ENCODE results near the gene TRPM8.
"Not testable (repeated sequence)": the region's sequence is repeated elsewhere in the genome, so short reads cannot be mapped to it uniquely, and the experiment has no call there.

TRPM8 gene

DNA sequence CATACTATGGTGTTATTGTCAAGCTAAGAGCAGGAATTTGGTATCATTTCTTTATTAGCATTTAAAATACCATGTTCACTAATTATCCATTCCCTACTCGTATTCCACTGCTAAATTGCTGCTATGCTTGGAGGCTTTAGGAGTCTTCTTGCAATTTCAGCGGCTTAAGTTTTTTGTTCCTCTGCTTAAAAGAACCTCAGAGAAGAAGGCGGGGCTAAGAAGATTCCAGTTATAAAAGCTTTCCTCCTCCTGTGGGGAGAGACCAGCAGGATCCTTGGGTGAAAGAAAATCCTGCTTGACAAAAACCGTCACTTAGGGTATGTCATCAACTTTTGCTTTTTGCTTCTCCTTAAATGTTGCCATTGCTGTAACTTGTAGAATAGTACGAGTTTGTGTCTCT, at the start of gene TRPM8:
TRPM8 (plus strand) TSS at position 258 of the 400 bp plus-strand sequence. CDS start 9,165 bp downstream, outside the sequence.
- no peak for DNase-seq

DNA sequence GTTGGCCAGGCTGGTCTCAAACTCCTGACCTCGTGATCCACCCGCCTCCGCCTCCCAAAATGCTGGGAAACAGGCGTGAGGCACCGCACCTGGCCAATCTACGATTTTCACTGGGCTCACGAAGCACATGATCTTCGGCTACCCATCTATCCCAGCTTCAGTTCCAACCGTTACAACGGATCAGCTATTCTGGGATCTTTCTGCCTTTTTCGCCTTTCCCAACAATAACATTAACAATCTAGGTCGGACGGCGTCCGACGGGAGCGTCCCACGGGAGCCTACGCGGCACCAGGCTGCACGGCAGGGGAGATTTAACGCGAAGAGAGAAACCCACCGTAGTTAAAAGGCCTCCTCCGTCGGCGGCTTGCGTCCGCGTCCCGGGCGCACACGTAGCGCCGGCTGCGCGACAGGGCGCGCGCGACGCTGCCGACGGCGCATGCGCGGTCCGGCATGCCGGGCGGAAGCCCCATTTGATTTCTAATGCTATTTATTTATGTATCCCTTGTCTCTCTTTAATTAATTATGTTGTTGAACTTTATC, 49.1 kb upstream of the TRPM8 start, which contains the start of gene MSL3B:
MSL3B (minus strand) TSS at position 394 of the 540 bp plus-strand sequence.
- DNase-seq: peak; percentile 46

DNA sequence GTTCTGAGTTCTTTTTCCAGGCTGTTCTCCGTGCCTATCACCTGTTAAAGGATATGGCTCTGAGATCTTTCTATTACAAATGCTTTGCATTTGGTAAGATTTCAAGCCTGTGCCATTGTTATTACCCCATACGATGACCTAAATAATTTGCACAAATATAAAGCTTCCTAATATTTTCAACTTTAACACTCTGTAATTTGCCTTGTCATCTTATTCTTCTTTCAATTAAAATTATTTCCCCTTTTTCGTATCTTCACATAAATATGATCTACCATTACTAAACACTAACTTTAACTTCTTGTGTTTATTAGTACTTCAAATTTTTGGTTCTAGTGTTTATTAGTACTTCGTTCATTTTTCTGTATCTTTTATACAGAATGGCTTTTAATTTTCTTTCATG, 45.7 kb upstream of the TRPM8 start:
- no peak for DNase-seq

DNA sequence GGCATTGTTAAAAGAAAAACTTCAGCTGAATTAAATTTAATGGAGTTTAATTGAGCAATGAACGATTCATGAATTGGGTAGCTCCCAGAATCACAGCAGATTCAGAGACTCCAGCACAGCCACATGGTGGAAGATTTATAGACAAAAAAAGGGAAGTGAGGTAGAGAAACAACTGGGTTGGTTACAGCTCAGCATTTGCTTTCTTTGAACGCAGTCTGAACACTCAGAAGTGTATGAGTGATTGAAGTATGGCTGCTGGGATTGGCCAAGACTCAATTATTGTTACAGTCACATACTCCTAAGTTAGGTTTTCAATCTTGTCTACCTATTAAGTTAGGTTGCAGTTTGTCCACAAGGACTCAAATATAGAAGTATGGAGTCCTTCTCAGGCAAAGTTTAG, 45.0 kb upstream of the TRPM8 start:
- not testable (repeated sequence) for DNase-seq

DNA sequence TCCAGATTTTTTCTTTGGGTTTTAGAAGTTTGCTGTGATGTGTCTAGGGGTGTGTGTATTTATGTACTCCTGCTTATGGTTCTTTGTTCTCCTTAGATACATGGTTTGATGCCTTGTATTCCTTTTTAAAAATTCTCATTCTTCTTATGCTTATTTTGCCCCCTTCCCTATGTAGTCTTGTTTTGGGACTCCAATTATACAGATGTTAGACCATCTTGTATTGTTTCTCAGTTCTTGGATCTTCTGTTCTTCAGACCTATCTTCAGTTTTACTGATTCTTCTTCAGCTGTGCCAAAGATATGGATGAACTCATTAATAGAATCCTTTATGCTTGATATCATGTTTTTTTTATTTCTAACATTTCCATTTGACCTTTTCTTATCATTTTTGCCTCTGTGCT, 34.8 kb upstream of the TRPM8 start:
- DNase-seq: no peak

DNA sequence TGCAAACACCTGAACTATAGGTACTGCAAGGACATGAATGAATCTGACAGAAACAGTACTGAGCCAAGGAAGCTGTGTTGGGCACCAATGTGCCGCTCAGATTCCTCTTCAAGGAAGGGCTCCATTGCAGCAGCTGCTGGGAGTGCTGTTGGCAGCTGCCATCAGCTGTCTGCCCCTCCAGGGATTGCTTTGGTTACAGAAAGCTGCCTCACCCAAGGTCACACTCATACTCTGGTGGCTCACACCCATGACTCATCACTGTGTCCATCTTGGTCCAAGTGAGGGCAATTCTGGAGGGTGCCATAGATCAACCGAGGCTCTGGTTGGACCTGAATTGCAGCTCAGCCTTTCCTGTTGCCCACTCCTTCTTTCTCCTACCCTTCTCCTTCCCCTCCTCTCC, 24.4 kb upstream of the TRPM8 start:
- no peak for DNase-seq

DNA sequence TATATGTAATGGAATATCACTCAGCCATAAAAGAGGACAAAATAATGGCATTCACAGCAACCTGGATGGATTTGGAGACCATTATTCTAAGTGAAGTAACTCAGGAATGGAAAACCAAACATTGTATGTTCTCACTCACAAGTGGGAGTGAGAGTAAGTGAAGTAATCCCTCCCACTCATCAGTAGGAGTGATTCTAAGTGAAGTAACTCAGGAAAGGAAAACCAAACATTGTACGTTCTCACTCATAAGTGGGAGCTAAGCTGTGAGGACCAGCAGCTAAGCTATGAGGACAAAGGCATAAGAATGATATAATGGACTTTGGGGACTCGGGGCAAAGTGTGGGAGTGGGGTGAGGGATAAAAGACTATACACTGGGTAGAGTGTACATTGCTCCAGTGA, 20.9 kb upstream of the TRPM8 start:
- DNase-seq: not testable (repeated sequence)

DNA sequence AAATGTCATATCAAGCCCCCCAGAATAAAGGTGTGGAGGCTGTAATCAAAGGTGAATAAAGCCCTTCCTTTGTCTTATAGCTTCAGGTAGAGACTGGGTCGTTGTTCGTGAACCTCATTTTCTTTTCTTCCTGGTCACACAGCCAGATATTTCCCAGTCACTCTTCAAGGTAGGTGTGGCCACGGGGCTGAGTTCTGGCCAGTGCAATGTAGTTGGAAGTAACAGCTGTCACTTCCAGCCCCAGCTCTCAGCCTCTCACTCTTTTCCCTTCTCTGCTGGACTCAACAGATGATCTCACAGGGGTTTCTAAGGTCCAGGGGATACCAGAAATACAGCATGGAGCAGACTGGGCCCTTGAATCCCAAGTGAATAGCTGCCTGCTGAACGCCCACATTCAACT, 15.8 kb upstream of the TRPM8 start:
- DNase-seq: no peak

DNA sequence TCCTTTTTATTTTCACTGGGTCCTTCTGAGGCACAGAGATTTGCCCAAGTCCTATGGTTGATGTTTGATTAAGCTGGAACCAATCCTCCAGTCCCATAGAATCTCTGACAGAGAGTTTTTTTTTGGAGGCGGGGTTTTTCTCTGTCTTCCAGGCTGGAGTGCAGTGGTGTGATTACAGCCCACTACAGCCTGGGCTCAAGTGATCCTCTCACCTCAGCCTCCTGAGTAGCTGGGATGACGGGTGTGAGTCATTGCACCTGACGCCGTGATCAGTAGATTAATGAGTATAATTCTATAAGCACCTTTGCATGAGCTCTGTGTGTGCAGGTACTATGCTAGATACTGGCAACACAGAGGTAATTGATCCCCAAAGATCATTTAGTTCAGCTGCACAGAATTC, 15.3 kb upstream of the TRPM8 start:
- no peak for DNase-seq

DNA sequence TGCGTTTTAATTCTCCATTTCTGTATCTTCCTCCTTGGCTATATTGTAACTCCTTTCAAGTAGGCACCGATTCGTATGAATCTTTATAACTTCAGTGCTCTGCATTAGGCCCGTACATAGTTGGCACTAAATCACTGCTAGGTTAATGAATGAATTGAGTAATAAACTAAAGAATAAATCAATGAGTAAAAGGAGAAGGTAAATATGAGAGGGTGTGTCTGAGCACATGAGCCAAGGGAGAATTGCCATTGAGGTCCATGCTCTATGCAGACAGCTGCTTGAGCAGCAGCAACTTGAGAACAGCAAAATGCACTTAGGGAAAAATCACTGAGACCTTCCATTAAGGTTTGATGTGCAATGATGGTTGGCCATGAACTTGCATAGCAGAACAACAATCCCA, 11.2 kb upstream of the TRPM8 start:
- DNase-seq: no peak

DNA sequence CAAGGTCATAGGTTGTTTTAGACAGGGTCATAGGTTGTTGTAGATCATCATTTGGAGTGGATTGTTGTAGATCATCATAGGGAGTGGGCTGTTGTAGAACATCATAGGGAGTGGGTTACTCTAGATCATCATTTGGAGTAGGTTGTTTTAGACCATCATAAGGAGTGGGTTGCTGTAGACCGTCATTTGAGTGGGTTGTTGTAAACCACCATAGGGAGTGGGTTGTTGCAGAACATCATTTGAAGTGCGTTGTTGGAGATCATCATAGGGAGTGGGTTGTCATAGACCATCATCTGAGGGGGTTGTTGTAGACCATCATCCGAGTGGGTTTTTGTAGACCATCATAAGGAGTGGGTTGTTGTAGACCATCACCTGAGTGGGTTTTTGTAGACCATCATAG, 9.5 kb upstream of the TRPM8 start:
- DNase-seq: no peak

DNA sequence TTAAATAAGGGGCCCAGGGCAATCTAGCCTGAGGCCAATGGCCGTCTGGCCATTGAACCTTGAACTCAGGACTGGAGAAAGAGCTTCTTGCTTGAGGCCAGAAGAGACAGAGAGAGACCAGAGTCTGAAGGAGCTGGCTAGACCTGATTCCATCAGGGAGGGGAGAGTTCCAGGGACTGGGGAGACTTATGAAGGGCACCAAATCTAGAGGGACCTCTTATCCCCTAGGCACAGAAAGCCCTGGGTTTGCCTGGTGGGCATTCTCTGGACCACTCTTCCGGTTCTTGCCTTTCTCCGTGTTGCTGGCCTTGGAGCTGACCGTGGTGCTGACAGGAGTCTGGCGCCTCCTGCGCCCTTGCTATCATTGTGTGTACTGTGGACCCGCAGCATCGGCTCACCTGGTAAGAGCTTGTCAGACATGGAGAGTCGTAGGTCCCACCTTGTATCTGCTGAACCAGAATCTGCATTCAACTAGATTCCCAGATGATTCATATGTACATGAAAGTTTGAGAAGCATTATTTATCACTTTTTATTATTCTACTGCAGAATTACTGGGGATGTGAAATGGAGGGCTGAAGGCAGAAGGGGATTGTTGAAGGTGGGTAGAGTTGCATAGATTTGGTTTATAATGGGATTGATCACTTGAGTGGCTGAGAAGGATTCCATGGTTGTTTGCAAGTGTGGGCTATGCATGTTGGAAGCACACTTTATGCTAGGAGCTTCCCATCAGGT, 4.3 kb upstream of the TRPM8 start:
- no peak for DNase-seq

DNA sequence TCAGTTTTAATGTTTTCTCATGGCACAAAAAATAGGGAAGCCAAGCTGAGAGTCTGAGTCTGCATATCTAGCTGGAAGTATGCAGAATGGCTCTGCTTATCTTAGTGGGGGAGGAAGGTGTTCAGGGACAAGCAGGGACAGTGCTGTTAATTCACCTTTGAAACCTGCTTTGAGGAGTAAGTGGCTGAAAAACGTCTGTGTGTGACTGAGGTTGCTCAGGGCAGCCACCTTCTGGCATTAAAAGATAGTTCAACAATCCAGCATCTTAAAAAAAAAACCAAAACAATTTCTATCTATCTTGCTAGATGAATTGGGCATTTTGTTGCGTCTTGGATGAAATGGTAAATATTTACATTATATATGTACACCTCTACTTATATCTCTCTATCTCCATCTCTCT, 2.0 kb upstream of the TRPM8 start:
- DNase-seq: no peak

DNA sequence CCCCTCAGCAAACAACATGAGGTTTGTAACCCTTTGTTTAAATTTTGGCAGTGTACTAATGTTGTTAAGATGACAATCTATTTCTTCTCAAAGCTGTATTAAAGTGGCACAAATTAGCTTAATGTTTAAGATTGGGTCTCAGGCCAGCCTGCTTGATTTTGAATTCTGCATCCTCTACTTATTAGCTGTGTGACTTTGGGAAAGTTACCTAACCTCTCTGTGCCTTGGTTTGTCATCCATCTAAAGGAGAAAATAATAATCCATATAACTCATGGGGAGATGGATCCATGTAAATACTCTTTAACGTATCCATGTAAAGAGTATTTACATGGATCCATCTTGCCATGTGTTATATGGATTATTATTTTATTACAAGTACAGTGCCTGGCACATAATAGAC, 2.1 kb downstream of the TRPM8 start:
- no peak for DNase-seq

DNA sequence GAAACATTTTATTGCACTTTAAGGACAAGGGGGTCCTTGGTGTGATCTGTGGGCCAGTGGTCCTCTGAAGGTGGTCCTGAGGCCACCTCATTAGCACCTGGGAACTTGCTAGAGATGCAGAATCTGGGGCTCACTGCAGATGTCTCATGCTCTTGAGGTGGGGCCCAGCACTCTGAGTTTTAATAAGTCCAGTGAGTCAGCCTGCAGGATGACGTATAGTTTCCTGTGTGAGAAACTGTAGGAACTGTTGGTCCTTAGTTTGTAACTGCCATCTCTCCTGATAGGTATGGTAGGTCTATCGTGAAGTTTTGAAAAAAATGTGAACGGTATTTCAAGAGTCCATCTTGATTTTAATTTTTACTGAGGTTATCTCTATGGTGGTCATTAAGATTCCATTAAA, 2.8 kb downstream of the TRPM8 start:
- DNase-seq: no peak

DNA sequence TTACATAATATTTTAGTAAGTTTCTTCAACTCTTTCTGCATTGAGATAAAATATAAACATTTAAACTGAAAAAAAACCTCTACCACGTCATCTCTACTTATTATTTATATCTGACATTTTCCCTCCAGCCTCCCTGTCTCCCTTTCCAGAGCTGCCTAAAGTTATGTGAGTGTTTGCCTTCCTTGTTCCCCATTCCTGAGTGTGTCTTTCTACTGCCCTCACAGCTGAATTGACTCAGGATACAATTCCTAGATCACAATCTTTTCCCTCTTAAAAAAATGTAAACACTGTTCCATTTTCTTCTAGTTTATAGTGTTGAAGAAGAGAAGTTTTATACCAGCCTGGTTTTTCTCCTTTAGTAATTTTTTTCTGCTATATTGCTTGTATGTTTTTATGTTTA, 5.3 kb downstream of the TRPM8 start:
- no peak for DNase-seq

DNA sequence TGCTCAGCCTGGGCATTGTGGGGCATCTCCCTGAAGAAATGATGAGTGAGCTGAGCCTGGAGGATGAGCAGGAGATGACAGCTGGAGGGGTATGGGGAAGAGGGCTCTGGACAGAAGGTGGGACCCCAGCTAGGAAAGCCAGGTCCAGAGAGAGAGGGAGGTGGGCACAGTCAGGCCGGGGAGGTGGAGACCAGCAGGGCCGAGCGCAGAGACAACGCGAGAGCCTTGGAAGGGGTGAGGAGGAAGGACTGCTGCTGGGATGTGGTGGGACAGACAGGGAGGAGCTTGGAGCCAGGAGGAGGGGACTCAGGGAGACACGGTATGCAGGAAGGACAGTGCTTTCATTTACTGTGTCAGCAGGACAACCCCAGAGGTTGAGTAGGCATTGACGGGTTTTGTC, 8.2 kb downstream of the TRPM8 start:
- DNase-seq: no peak

DNA sequence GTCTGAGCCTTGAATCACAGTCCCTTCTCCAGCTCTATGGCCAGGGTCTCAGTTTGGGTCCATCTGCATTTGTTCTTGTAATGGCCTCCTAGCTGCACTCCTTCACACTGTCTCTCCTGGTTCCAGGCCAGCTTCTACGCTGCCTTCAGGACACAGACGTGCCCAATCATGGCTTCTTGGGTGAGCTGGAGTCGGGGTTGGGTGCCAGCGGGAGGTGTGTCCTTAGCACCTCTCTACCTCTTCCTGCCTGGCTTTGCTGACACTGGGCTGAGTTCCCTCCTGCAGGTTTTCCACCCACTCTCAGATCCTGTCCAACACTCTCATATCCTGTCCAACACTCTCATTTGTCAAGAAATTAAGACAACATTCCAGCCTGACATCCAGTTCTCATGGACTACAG, 9.6 kb downstream of the TRPM8 start:
- no peak for DNase-seq

DNA sequence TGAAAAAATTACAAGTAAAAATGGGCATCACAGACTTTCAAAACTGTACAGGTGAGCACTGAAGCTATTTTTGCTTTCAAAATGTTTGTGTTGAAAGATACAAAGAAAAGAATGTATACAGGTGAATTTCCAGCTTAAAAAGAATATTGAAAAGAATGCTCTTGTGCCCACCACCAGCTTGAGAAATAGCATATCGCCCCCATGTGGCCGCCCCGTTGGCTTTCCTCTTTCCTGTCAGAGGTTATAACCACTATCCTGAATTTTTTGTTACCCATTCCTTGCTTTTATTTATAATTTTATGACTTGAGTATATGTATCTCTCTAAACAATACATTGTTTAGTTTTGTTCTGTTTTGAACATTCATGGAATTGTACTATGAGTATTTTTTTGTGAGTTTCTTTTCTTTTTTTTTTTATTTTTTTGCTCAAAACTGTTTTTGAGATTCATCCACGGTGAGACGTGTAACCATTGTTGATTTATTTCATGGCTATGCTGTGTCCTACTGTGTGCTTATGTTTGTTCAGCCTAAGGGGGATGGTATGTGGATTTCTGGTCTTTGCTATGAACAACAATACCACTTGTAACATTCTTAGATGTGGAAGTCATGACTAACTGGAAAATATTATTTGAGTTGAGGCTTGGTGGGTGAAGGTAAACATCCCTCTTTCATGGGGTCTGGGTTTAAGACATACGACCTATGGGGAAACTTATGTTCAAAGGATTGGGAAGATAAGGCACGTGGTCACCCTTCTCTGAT, 11.6 kb downstream of the TRPM8 start:
- no peak for DNase-seq

DNA sequence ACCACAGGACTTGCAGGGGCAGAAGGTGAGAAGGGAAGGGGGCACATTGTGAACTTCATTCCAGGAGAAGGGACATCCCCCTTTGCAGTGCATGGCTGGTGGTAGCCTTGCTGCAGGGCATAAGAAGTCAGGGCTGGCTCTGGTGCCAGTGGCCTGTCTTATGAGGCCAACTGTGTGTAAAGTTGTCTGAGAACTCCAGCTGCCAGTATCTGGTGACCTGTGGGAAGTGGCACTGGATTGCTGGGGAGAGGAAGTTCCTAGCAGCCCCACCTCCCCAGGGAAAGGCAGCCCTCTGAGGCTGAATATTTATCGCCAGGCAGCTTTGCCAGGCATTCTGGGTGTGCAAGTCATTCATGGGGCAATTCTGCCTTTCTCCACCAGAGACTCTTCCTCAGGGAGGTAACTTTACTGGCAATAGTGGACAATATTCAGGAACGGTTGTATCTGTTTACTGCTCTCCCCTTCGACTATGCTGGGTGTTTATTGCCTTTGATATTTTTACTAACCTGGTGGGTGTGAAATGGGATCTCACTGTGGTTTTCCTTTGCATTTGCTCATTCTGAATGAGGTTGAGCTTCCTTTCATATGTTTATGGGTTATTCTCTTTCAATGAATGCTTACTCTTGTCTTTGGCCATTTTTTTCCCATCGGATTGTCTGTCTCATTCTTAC, 12.3 kb downstream of the TRPM8 start:
- DNase-seq: no peak

DNA sequence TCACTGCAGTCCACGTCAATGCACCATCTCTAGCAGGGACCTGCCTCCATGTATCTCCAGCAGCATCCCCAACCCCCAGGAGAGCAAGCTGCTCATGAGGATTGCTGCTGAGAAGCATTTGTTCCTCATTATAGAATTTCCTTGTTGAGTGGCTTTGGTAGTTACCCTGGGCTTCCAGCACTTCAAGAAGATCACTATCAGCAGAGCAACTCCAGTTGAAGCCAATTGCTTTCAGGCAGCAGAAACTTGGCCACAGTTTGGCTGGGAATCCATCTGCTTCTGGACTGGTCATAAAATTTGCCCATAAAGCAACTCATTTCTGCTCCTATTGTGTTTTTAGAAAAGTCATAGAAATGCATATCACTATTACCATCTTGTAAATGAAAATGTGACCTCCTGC, 17.4 kb downstream of the TRPM8 start:
- no peak for DNase-seq

DNA sequence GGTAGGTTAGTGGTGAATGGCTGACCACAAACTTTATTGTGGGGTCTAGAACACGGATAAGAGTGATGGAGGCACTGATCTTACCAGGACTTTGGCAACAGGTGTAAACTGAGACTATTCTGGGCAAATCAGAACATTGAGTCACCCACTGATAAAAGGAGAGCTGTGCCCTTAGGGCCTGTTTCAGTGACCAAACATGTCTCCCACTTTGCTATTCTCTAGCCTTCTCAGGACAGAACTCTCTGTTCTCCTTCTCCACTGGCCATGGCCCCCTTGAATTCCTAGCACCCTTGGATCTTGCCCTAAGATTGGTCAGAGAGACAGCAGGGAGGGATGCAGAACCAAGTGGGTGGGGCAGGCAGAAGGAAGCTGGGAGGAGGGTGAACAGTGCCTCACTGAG, 18.3 kb downstream of the TRPM8 start:
- no peak for DNase-seq

DNA sequence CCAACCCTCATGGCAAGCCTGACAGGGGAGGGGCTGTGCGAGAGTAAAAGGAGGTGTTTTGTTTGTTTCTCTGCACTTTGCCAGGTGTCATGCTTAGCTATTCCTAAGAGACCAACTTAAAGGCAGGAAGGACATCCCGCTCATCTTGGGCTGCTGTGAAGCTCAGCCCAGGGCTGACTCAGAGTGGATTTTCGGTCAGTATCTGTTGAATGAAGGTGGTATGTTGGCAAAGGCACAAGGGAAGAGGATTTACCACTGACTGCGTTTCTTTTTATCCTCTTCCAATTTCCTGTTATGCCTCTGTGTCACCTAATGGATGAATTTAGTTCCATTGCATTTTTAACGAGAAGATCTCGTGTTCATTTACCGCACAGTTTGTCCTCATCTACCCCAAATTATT, 18.9 kb downstream of the TRPM8 start:
- DNase-seq: no peak

Measured in KG1 (cell line).